ENCODE results near the gene IL9.

GRCh38 chr5:135930949-135931295, 35.3 kb upstream of the IL9 start:
- TF ChIP-seq, protein P1, sequence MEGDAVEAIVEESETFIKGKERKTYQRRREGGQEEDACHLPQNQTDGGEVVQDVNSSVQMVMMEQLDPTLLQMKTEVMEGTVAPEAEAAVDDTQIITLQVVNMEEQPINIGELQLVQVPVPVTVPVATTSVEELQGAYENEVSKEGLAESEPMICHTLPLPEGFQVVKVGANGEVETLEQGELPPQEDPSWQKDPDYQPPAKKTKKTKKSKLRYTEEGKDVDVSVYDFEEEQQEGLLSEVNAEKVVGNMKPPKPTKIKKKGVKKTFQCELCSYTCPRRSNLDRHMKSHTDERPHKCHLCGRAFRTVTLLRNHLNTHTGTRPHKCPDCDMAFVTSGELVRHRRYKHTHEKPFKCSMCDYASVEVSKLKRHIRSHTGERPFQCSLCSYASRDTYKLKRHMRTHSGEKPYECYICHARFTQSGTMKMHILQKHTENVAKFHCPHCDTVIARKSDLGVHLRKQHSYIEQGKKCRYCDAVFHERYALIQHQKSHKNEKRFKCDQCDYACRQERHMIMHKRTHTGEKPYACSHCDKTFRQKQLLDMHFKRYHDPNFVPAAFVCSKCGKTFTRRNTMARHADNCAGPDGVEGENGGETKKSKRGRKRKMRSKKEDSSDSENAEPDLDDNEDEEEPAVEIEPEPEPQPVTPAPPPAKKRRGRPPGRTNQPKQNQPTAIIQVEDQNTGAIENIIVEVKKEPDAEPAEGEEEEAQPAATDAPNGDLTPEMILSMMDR (IDR thresholded peaks at IDR 0.05; ENCODE audit: low read length): no peak
- no peak for TF ChIP-seq EZH2 (IDR thresholded peaks at IDR 0.05; ENCODE audit: borderline replicate concordance, low read length)

All from OCI-LY1 (cell line).